SK-N-MC (cell line): ENCODE results near the gene CCDC87.

Experiments
- DNase-seq: peaks from one replicate; pipeline ENCODE4 v3.0.0-alpha.2; 2011; ENCODE audit warnings: low read depth, low spot score
- H3K27ac ChIP-seq: fragments of 200-600 bp; sonication (generic); 2 replicates; pipeline ENCODE4 v1.5.1; 2016; ENCODE audit warnings: mixed run types
- H3K36me3 ChIP-seq: fragments of 200-600 bp; sonication (generic); 2 replicates; pipeline ENCODE4 v1.6.1; 2017; ENCODE audit warnings: antibody characterized with exemption, low read length, mixed read lengths; ENCODE audit not compliant: insufficient read depth
- H3K4me3 ChIP-seq: fragments of 200-600 bp; sonication (generic); 2 replicates; pipeline ENCODE4 v1.5.1; 2016
- H3K9ac ChIP-seq: fragments of 200-600 bp; sonication (generic); 2 replicates; pipeline ENCODE4 v1.8.0; 2017; ENCODE audit warnings: mixed run types, mixed read lengths; ENCODE audit not compliant: insufficient read length
- H3K9me3 ChIP-seq: fragments of 200-600 bp; sonication (generic); 2 replicates; pipeline ENCODE4 v1.6.1; 2017; ENCODE audit warnings: low read depth, mild to moderate bottlenecking, antibody characterized with exemption, low read length, moderate library complexity, mixed read lengths
- EZH2 ChIP-seq: fragments of 200-600 bp; sonication (generic); IDR thresholded peaks from one replicate; pipeline ENCODE4 v1.6.1; 2017; ENCODE audit warnings: antibody characterized with exemption
- FOXP2 ChIP-seq: optimal IDR thresholded peaks from 2 replicates; pipeline ENCODE3; 2011; ENCODE audit warnings: mild to moderate bottlenecking, moderate library complexity; ENCODE audit not compliant: insufficient read depth; ENCODE audit errors: extremely low read length, control extremely low read depth
- POLR2AphosphoS5 ChIP-seq: IDR thresholded peaks from 2 replicates; pipeline ENCODE4 v1.6.1; 2012; ENCODE audit warnings: mild to moderate bottlenecking, low read depth, low read length, borderline replicate concordance

The CCDC87 gene

DNA sequence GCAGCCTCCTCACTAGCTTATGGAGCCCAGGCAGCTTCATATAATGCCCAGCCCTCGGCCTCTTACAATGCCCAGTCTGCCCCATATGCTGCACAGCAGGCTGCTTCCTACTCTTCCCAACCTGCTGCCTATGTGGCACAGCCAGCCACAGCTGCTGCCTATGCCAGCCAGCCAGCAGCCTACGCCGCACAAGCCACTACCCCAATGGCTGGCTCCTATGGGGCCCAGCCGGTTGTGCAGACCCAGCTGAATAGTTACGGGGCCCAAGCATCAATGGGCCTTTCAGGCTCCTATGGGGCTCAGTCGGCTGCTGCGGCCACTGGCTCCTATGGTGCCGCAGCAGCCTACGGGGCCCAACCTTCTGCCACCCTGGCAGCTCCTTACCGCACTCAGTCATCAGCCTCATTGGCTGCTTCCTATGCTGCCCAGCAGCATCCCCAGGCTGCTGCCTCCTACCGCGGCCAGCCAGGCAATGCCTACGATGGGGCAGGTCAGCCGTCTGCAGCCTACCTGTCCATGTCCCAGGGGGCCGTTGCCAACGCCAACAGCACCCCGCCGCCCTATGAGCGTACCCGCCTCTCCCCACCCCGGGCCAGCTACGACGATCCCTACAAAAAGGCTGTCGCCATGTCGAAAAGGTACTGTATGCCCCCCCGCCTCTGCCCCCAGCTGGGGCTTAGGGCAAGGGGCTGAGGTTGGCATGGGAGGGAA is 32.3 kb upstream of the CCDC87 start:
- Histone ChIP-seq H3K27ac (no peak overlapping the region), H3K9me3 (no peaks in the 10 kb centered on the region), H3K9ac (no peak overlapping the region), H3K36me3 (peaks cover 96% of the 10 kb centered on the region), H3K4me3 (no peak overlapping the region)
- no peak for TF ChIP-seq FOXP2
- TF ChIP-seq EZH2 = no peak
- no peak for TF ChIP-seq POLR2AphosphoS5
- DNase-seq = no peak

DNA sequence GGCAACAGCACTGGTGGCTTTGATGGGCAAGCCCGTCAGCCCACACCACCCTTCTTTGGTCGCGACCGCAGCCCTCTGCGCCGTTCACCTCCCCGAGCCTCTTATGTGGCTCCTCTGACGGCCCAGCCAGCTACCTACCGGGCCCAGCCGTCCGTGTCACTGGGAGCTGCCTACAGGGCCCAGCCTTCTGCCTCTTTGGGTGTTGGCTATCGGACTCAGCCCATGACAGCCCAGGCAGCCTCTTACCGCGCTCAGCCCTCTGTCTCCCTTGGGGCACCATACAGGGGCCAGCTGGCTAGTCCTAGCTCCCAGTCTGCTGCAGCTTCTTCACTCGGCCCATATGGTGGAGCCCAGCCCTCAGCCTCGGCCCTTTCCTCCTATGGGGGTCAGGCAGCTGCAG is 31.6 kb upstream of the CCDC87 start:
- TF ChIP-seq FOXP2 (no peak), POLR2AphosphoS5 (no peak), EZH2 (no peak)
- peaks cover 94% of the 10 kb centered on the region for H3K36me3 ChIP-seq

GRCh38 chr11:66619080-66619554 is 26.3 kb upstream of the CCDC87 start:
- H3K36me3 ChIP-seq = peaks cover 63% of the 10 kb centered on the region
- no peak overlapping the region for H3K27ac ChIP-seq
- no peak for TF ChIP-seq FOXP2
- TF ChIP-seq POLR2AphosphoS5 = no peak
- TF ChIP-seq EZH2 = no peak
- no peak overlapping the region for H3K9ac ChIP-seq
- H3K9me3 ChIP-seq = no peaks in the 10 kb centered on the region
- peak overlapping the region; percentile 98 for H3K4me3 ChIP-seq
- DNase-seq = no peak

More for the DNA sequence above, 31.6 kb upstream of the CCDC87 start:
- Histone ChIP-seq H3K9me3 (no peaks in the 10 kb centered on the region), H3K4me3 (no peak overlapping the region), H3K27ac (no peak overlapping the region), H3K9ac (no peak overlapping the region)
- DNase-seq = no peak

DNA sequence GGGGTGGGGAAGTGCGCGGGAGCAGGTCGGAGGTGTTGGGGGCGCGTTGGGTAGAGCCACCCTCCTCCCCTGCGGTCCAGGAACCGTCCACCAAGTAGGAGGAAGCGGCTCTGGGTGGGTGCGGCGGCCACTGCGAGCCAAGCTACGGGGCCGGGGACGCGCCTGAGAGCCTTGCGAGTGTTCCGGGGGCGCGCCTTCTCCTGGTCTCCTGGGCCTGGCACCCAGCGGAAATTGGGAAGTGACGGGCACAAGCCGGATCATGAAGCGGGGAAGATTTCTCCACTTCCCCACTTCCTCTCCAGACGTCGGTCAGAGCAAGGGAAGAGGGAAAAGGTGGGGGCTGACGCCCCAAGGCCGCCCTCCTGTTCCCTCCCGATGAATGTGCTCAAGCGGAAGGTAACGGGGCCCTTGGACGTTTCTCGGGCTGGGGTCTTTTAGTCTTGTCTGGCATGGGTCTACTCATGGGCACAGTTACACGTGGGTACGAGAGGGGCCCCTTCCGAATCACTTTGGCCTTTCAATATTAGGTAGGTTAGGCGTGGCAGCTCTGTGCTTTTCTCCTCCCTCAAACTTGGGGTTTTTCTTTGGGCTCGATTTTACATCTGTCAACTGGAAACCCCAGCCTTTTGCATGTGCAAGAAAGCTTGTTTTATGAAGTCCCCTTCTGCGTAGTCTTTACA is 24.4 kb upstream of the CCDC87 start:
- DNase-seq = no peak

DNA sequence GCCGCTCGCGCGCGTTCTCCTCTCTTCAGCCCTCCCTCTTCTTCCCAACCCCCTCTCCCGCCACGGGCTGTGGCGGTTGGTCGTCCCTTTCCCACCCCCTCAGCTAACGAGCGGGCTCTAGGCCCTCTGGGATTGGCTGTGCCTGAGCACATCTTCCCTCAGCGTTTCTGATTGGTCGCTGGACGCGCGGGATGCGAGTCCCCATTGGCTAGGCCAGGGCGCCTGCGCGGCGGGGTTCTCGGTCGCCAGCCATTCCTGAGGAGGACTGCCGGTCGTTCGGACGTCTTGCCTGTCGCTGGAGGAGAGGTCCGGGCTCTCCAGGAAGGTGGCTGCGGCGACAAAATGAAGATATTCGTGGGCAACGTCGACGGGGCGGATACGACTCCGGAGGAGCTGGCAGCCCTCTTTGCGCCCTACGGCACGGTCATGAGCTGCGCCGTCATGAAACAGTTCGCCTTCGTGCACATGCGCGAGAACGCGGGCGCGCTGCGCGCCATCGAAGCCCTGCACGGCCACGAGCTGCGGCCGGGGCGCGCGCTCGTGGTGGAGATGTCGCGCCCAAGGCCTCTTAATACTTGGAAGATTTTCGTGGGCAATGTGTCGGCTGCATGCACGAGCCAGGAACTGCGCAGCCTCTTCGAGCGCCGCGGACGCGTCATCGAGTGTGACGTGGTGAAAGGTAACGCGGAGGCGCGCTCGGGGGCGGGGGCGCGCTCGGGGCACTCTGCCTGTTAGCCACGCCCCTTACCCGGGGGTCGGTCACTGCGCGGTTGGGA is 23.7 kb upstream of the CCDC87 start, which contains the start of gene RBM14:
TSS of gene RBM14 (plus strand) at position 252 of the 776 bp plus-strand sequence. CDS start at position 343, 91 bp downstream.
- TF ChIP-seq FOXP2 (peak; percentile 48), POLR2AphosphoS5 (peak; percentile 99), EZH2 (no peak)

More for the DNA sequence above, 24.4 kb upstream of the CCDC87 start:
- Histone ChIP-seq H3K27ac (no peak overlapping the region), H3K9ac (peak overlapping the region; percentile 96), H3K9me3 (no peaks in the 10 kb centered on the region), H3K36me3 (peaks cover 45% of the 10 kb centered on the region), H3K4me3 (peak overlapping the region; percentile 98)
- TF ChIP-seq POLR2AphosphoS5 = no peak
- no peak for TF ChIP-seq FOXP2
- no peak for TF ChIP-seq EZH2

GRCh38 chr11:66614073-66614472 is 21.2 kb upstream of the CCDC87 start:
- peaks cover 19% of the 10 kb centered on the region for H3K36me3 ChIP-seq
- H3K9ac ChIP-seq = no peak overlapping the region
- H3K27ac ChIP-seq = no peak overlapping the region
- no peak for DNase-seq
- no peaks in the 10 kb centered on the region for H3K9me3 ChIP-seq
- no peak overlapping the region for H3K4me3 ChIP-seq
- TF ChIP-seq POLR2AphosphoS5 (no peak), FOXP2 (no peak), EZH2 (no peak)

More for the DNA sequence above, 23.7 kb upstream of the CCDC87 start, which contains the start of gene RBM14:
- H3K27ac ChIP-seq = peak within 1 kb of the TSS; percentile 98
- DNase-seq = peak; percentile 96
- H3K4me3 ChIP-seq = peak within 1 kb of the TSS; percentile 98
- H3K36me3 ChIP-seq = peaks cover 38% of the 10 kb centered on the region
- peak within 1 kb of the TSS; percentile 99 for H3K9ac ChIP-seq
- H3K9me3 ChIP-seq = no peaks in the 10 kb centered on the region

- Histone ChIP-seq H3K27ac (no peak overlapping the region), H3K4me3 (no peak overlapping the region), H3K9me3 (no peaks in the 10 kb centered on the region), H3K9ac (no peak overlapping the region), H3K36me3 (peaks cover 3% of the 10 kb centered on the region)
- TF ChIP-seq FOXP2 (no peak), POLR2AphosphoS5 (no peak), EZH2 (no peak)
- no peak for DNase-seq
These were observed 19.6 kb upstream of the CCDC87 start for GRCh38 chr11:66612458-66612857.
